IgD-negative memory B cell (primary cell): ENCODE data around the gene LRRC4C. TPM values are rescaled to one million over a fixed set of nuclear protein-coding genes. Genes with fewer than 3 reads are reported as not detected.

Experiments used
- H3K27ac Mint-ChIP-seq, 3 donors: one replicate each; pipeline ENCODE4 v1.8.0; 2020 to 2022; ENCODE audit warnings: mild to moderate bottlenecking in 3 of 3, mixed read lengths in 3 of 3, moderate library complexity in 1 of 3
- H3K27me3 Mint-ChIP-seq: one replicate; pipeline ENCODE4 v1.8.0; 2021; ENCODE audit warnings: mixed read lengths
- H3K36me3 Mint-ChIP-seq: one replicate; pipeline ENCODE4 v1.8.0; 2020; ENCODE audit warnings: mild to moderate bottlenecking, mixed read lengths
- H3K4me1 Mint-ChIP-seq, 3 donors: one replicate each; pipeline ENCODE4 v1.8.0; 2020 to 2022; ENCODE audit warnings: mixed read lengths in 3 of 3, mild to moderate bottlenecking in 1 of 3
- H3K4me3 Mint-ChIP-seq, 4 donors: one replicate each; pipeline ENCODE4 v1.8.0; 2020 to 2022; ENCODE audit warnings: mild to moderate bottlenecking in 4 of 4, mixed read lengths in 4 of 4, moderate library complexity in 3 of 4
- H3K9me3 Mint-ChIP-seq, 3 donors: one replicate each; pipeline ENCODE4 v1.8.0; 2020 to 2021; ENCODE audit warnings: mixed read lengths in 3 of 3, mild to moderate bottlenecking in 1 of 3
- polyA plus RNA-seq: library from polyadenylated mRNA; unstranded; fragments of 300-500 nt; fragmentation: Illumina TruSeq; gene quantifications from one replicate; pipeline ENCODE4 v1.2.3, GENCODE V29; 2021

Gene LRRC4C
- polyA plus RNA-seq, 1 donor from 2014 or later, result not detected

- Mint-ChIP-seq H3K27me3 (peaks cover 16% of the 10 kb centered on the region), H3K27ac (no peak overlapping the region), H3K4me1 (peaks cover 0 to 2% (median 0%) of the 10 kb centered on the region in 3 donors), H3K4me3 (no peak overlapping the region), H3K36me3 (peaks cover 1% of the 10 kb centered on the region), H3K9me3 (peaks cover 0 to 1% (median 0%) of the 10 kb centered on the region in 3 donors)
Measured at GRCh38 chr11:40289370-40289769, 1170.1 kb downstream of the LRRC4C start.

- peaks cover 6% of the 10 kb centered on the region for H3K27me3 Mint-ChIP-seq
- no peaks in the 10 kb centered on the region for H3K4me1 Mint-ChIP-seq
- peaks cover 0 to 1% (median 0%) of the 10 kb centered on the region in 3 donors for H3K9me3 Mint-ChIP-seq
- H3K36me3 Mint-ChIP-seq, result peaks cover 1% of the 10 kb centered on the region
- no peak overlapping the region for H3K4me3 Mint-ChIP-seq
- H3K27ac Mint-ChIP-seq, result no peak overlapping the region
Measured at GRCh38 chr11:40287916-40288803, 1171.3 kb downstream of the LRRC4C start.

GRCh38 chr11:40286137-40286536, 1173.3 kb downstream of the LRRC4C start:
- Mint-ChIP-seq H3K27ac (no peak overlapping the region), H3K36me3 (peaks cover 1% of the 10 kb centered on the region), H3K27me3 (no peaks in the 10 kb centered on the region), H3K4me1 (no peaks in the 10 kb centered on the region), H3K4me3 (no peak overlapping the region), H3K9me3 (peaks cover 0 to 4% (median 1%) of the 10 kb centered on the region in 3 donors)

GRCh38 chr11:40285558-40285957, 1173.9 kb downstream of the LRRC4C start:
- no peaks in the 10 kb centered on the region for H3K36me3 Mint-ChIP-seq

GRCh38 chr11:40281052-40281580, 1178.3 kb downstream of the LRRC4C start:
- H3K27ac Mint-ChIP-seq, result no peak overlapping the region
- peaks cover 0 to 2% (median 0%) of the 10 kb centered on the region in 3 donors for H3K4me1 Mint-ChIP-seq
- H3K27me3 Mint-ChIP-seq, result no peaks in the 10 kb centered on the region
- H3K4me3 Mint-ChIP-seq, result no peak overlapping the region
- no peaks in the 10 kb centered on the region for H3K36me3 Mint-ChIP-seq
- peaks cover 0 to 7% (median 6%) of the 10 kb centered on the region in 3 donors for H3K9me3 Mint-ChIP-seq

More at GRCh38 chr11:40285558-40285957, 1173.9 kb downstream of the LRRC4C start:
- Mint-ChIP-seq H3K27me3 (no peaks in the 10 kb centered on the region), H3K27ac (no peak overlapping the region), H3K4me3 (no peak overlapping the region), H3K4me1 (peaks cover 0 to 2% (median 0%) of the 10 kb centered on the region in 3 donors), H3K9me3 (peaks cover 0 to 5% (median 4%) of the 10 kb centered on the region in 3 donors)

GRCh38 chr11:40280159-40281051, 1179.0 kb downstream of the LRRC4C start:
- H3K27ac Mint-ChIP-seq, result no peak overlapping the region
- H3K9me3 Mint-ChIP-seq, result peaks cover 0 to 11% (median 6%) of the 10 kb centered on the region in 3 donors
- peaks cover 0 to 2% (median 0%) of the 10 kb centered on the region in 3 donors for H3K4me1 Mint-ChIP-seq
- no peaks in the 10 kb centered on the region for H3K27me3 Mint-ChIP-seq
- H3K36me3 Mint-ChIP-seq, result no peaks in the 10 kb centered on the region
- no peak overlapping the region for H3K4me3 Mint-ChIP-seq

GRCh38 chr11:40276960-40277359, 1182.5 kb downstream of the LRRC4C start:
- peaks cover 0 to 2% (median 0%) of the 10 kb centered on the region in 3 donors for H3K4me1 Mint-ChIP-seq
- no peaks in the 10 kb centered on the region for H3K27me3 Mint-ChIP-seq
- H3K4me3 Mint-ChIP-seq, result no peak overlapping the region
- no peaks in the 10 kb centered on the region for H3K36me3 Mint-ChIP-seq
- peaks cover 4 to 9% (median 6%) of the 10 kb centered on the region in 3 donors for H3K9me3 Mint-ChIP-seq
- no peak overlapping the region for H3K27ac Mint-ChIP-seq

GRCh38 chr11:40274017-40274416, 1185.4 kb downstream of the LRRC4C start:
- Mint-ChIP-seq H3K36me3 (no peaks in the 10 kb centered on the region), H3K27me3 (no peaks in the 10 kb centered on the region), H3K4me1 (no peaks in the 10 kb centered on the region), H3K4me3 (no peak overlapping the region), H3K27ac (no peak overlapping the region), H3K9me3 (peaks cover 4 to 6% (median 4%) of the 10 kb centered on the region in 3 donors)

GRCh38 chr11:40273192-40273732, 1186.2 kb downstream of the LRRC4C start:
- H3K4me1 Mint-ChIP-seq, result no peaks in the 10 kb centered on the region
- no peak overlapping the region for H3K27ac Mint-ChIP-seq
- peaks cover 4 to 6% (median 4%) of the 10 kb centered on the region in 3 donors for H3K9me3 Mint-ChIP-seq
- H3K4me3 Mint-ChIP-seq, result no peak overlapping the region
- H3K36me3 Mint-ChIP-seq, result no peaks in the 10 kb centered on the region
- H3K27me3 Mint-ChIP-seq, result no peaks in the 10 kb centered on the region

GRCh38 chr11:40271361-40271760, 1188.1 kb downstream of the LRRC4C start:
- H3K4me3 Mint-ChIP-seq, result no peak overlapping the region
- no peaks in the 10 kb centered on the region for H3K27me3 Mint-ChIP-seq
- peaks cover 1% of the 10 kb centered on the region for H3K36me3 Mint-ChIP-seq
- no peak overlapping the region for H3K27ac Mint-ChIP-seq
- peaks cover 3 to 4% (median 4%) of the 10 kb centered on the region in 3 donors for H3K9me3 Mint-ChIP-seq
- H3K4me1 Mint-ChIP-seq, result no peaks in the 10 kb centered on the region

GRCh38 chr11:40269865-40270264, 1189.6 kb downstream of the LRRC4C start:
- Mint-ChIP-seq H3K27me3 (no peaks in the 10 kb centered on the region), H3K4me1 (no peaks in the 10 kb centered on the region), H3K36me3 (peaks cover 1% of the 10 kb centered on the region), H3K27ac (no peak overlapping the region), H3K4me3 (no peak overlapping the region), H3K9me3 (peaks cover 0 to 8% (median 4%) of the 10 kb centered on the region in 3 donors)

- no peak overlapping the region for H3K27ac Mint-ChIP-seq
- no peaks in the 10 kb centered on the region for H3K27me3 Mint-ChIP-seq
- H3K9me3 Mint-ChIP-seq, result peaks cover 0 to 4% (median 4%) of the 10 kb centered on the region in 3 donors
- H3K4me1 Mint-ChIP-seq, result no peaks in the 10 kb centered on the region
- H3K36me3 Mint-ChIP-seq, result peaks cover 1% of the 10 kb centered on the region
- H3K4me3 Mint-ChIP-seq, result no peak overlapping the region
Measured at GRCh38 chr11:40268551-40268950, 1190.9 kb downstream of the LRRC4C start.

GRCh38 chr11:40255457-40255856, 1204.0 kb downstream of the LRRC4C start:
- Mint-ChIP-seq H3K27me3 (no peaks in the 10 kb centered on the region), H3K4me3 (no peak overlapping the region), H3K27ac (no peak overlapping the region), H3K4me1 (no peaks in the 10 kb centered on the region), H3K36me3 (no peaks in the 10 kb centered on the region), H3K9me3 (peaks cover 0 to 7% (median 1%) of the 10 kb centered on the region in 3 donors)

GRCh38 chr11:40253166-40253565, 1206.3 kb downstream of the LRRC4C start:
- no peaks in the 10 kb centered on the region for H3K4me1 Mint-ChIP-seq
- no peaks in the 10 kb centered on the region for H3K36me3 Mint-ChIP-seq
- H3K9me3 Mint-ChIP-seq, result peaks cover 0 to 3% (median 1%) of the 10 kb centered on the region in 3 donors
- H3K4me3 Mint-ChIP-seq, result no peak overlapping the region
- no peak overlapping the region for H3K27ac Mint-ChIP-seq
- H3K27me3 Mint-ChIP-seq, result no peaks in the 10 kb centered on the region
